SK-N-SH (cell line): ENCODE measurements around the gene TLE1.

Source experiments
- CHD2 ChIP-seq: fragments of 150-350 bp; IDR thresholded peaks from 2 replicates; pipeline ENCODE4 v1.6.1; 2018; ENCODE audit warnings: low read length; ENCODE audit not compliant: partially characterized antibody
- POLR2AphosphoS5 ChIP-seq: IDR thresholded peaks from 2 replicates; pipeline ENCODE4 v1.6.1; 2012; ENCODE audit warnings: low read depth, low read length
- RCOR1 ChIP-seq: fragments of 150-350 bp; IDR thresholded peaks from 2 replicates; pipeline ENCODE4 v1.6.1; 2017; ENCODE audit warnings: antibody characterized with exemption, low read length
- SIN3A ChIP-seq: IDR thresholded peaks from 2 replicates; pipeline ENCODE4 v1.6.1; 2012; ENCODE audit warnings: low read depth, mild to moderate bottlenecking, low read length, moderate library complexity, borderline replicate concordance
- TEAD4 ChIP-seq: IDR thresholded peaks from 2 replicates; pipeline ENCODE4 v1.4.0; 2012; ENCODE audit warnings: mild to moderate bottlenecking, borderline replicate concordance; ENCODE audit not compliant: insufficient read depth
- TF ChIP-seq, protein P1 (sequence below): fragments of 200-600 bp; sonication (generic); IDR thresholded peaks from 2 replicates; pipeline ENCODE4 v1.6.1; 2017; ENCODE audit warnings: antibody characterized with exemption, mild to moderate bottlenecking, moderate library complexity
- TF ChIP-seq, protein P2 (sequence below): IDR thresholded peaks from 2 replicates; pipeline ENCODE4 v1.4.0; 2012; ENCODE audit warnings: low read depth

DNA sequence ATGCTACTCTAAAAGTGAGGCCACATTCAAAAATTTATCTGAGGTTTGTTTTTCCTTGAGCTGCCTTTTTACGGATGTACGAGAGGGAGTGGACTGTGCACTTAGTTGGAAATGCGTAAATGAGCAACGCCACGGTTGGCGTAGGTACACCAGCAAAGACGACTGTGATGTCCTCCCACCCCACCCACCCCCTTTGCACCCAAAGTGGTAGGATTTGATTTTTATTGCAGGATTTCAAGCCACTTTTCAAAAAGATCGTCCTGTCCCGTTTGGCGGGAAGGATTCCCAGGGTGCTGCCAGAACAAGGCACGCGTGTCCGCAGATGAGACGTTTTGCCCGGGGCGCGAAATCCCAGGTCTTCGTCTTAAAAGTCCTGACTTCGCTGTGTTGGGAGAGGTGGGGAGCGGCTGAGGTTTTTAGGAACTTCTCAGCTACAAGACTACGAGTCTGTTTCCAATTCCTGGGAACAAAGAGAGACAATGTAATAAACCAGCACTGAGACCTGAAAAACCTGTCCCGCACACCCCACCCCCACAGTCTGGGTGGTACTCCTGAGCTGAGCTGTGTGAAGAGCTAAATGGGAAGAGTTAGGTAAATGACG lies 1.0 kb upstream of the TLE1 start:
- TF ChIP-seq, protein P1, sequence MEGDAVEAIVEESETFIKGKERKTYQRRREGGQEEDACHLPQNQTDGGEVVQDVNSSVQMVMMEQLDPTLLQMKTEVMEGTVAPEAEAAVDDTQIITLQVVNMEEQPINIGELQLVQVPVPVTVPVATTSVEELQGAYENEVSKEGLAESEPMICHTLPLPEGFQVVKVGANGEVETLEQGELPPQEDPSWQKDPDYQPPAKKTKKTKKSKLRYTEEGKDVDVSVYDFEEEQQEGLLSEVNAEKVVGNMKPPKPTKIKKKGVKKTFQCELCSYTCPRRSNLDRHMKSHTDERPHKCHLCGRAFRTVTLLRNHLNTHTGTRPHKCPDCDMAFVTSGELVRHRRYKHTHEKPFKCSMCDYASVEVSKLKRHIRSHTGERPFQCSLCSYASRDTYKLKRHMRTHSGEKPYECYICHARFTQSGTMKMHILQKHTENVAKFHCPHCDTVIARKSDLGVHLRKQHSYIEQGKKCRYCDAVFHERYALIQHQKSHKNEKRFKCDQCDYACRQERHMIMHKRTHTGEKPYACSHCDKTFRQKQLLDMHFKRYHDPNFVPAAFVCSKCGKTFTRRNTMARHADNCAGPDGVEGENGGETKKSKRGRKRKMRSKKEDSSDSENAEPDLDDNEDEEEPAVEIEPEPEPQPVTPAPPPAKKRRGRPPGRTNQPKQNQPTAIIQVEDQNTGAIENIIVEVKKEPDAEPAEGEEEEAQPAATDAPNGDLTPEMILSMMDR = no peak
- TF ChIP-seq CHD2 (no peak), RCOR1 (no peak), SIN3A (no peak), POLR2AphosphoS5 (no peak), TEAD4 (no peak)
- TF ChIP-seq, protein P2, sequence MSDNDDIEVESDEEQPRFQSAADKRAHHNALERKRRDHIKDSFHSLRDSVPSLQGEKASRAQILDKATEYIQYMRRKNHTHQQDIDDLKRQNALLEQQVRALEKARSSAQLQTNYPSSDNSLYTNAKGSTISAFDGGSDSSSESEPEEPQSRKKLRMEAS = no peak
